GM12878 (cell line): Measurements from ENCODE around the gene TOE1. TPM values are rescaled to one million over a fixed set of nuclear protein-coding genes. Genes with fewer than 3 reads are reported as not detected.

Experiments used
- ATAC-seq: fragments of 200-7000 bp; cut with Tn5 transposase; 3 replicates; pipeline ENCODE4 v1.9.1; 2020; ENCODE audit warnings: mild to moderate bottlenecking, moderate library complexity
- BruUV-seq: library from RNA; stranded (reverse); fragments of 400-500 nt; replicated peaks from 2 replicates; lab custom pipeline; 2021; lab: Mats Ljungman, UMichigan
- CTCF ChIA-PET: fragments of 300-600 bp; sonication (Branson Sonifier 250); formaldehyde crosslinking; extraction: SDS; loops from one replicate; lab custom pipeline; 2021; ENCODE audit warnings: inconsistent platforms; lab: Yijun Ruan, JAX
- POLR2A ChIA-PET: fragments of 350-600 bp; formaldehyde crosslinking; extraction: SDS; loops from one replicate; lab custom pipeline; 2021; ENCODE audit warnings: inconsistent platforms; lab: Charles Lee
- RAD21 ChIA-PET: fragments of 300-600 bp; sonication (Branson Sonifier 250); formaldehyde crosslinking; loops from one replicate; lab custom pipeline; 2023; ENCODE audit warnings: antibody characterized with exemption; ENCODE audit not compliant: unreplicated experiment; lab: Charles Lee
- SMC1A ChIA-PET: fragments of 300-600 bp; sonication (Branson Sonifier 250); formaldehyde crosslinking; loops from one replicate; lab custom pipeline; 2023; ENCODE audit not compliant: unreplicated experiment, uncharacterized antibody; lab: Charles Lee
- DNase-seq: peaks from one replicate; pipeline ENCODE4 v3.0.0-alpha.2; 2011; ENCODE audit warnings: low read depth, low spot score
- FAIRE-seq: peaks from 3 replicates; lab custom pipeline; 2011; peaks lifted over from hg19 to GRCh38; lab: Jason Lieb, UNC
- H2AFZ ChIP-seq: 2 replicates; pipeline ENCODE4 v1.6.0; 2011; ENCODE audit warnings: low read depth, low read length, control low read depth; ENCODE audit not compliant: control insufficient read depth
- H3K27ac ChIP-seq: 2 replicates; pipeline ENCODE4 v1.5.1; 2011; ENCODE audit warnings: control low read depth; ENCODE audit not compliant: control insufficient read depth, insufficient read depth
- H3K27me3 ChIP-seq, 2 experiments: replicated peaks in 1 of 2; 2 replicates each; pipeline versions ENCODE4 v1.6.0 to v1.6.1; 2011; ENCODE audit warnings: low read length in 1 of 2; ENCODE audit not compliant: control insufficient read depth in 2 of 2, insufficient read depth in 2 of 2
- H3K36me3 ChIP-seq, 2 experiments: 2 replicates each; pipeline ENCODE4 v1.5.1; 2011; ENCODE audit warnings: low read length in 1 of 2; ENCODE audit not compliant: control insufficient read depth in 2 of 2, insufficient read depth in 2 of 2
- H3K4me1 ChIP-seq: 2 replicates; pipeline ENCODE4 v1.6.1; 2011; ENCODE audit warnings: mild to moderate bottlenecking, low read length, moderate library complexity, mixed read lengths; ENCODE audit not compliant: control insufficient read depth, insufficient read depth
- H3K4me2 ChIP-seq: 2 replicates; pipeline ENCODE4 v1.6.0; 2011; ENCODE audit warnings: control low read depth; ENCODE audit not compliant: control insufficient read depth, insufficient read depth
- H3K4me3 ChIP-seq: fragments of 200-600 bp; sonication (generic); 2 replicates; pipeline ENCODE4 v1.5.1; 2016
- H3K79me2 ChIP-seq: 2 replicates; pipeline ENCODE4 v1.6.0; 2011; ENCODE audit warnings: low read length; ENCODE audit not compliant: control insufficient read depth, insufficient read depth
- H3K9ac ChIP-seq: 2 replicates; pipeline ENCODE4 v1.8.0; 2011; ENCODE audit warnings: low read length, control low read depth, mixed read lengths; ENCODE audit not compliant: control insufficient read depth, insufficient read depth
- H3K9me3 ChIP-seq: replicated peaks from 3 replicates; pipeline ENCODE4 v1.5.1; 2011; ENCODE audit warnings: mild to moderate bottlenecking, low read length; ENCODE audit not compliant: control insufficient read depth, insufficient read depth
- H4K20me1 ChIP-seq: 2 replicates; pipeline ENCODE4 v1.6.0; 2011; ENCODE audit not compliant: control insufficient read depth, insufficient read depth
- BRCA1 ChIP-seq: IDR thresholded peaks from 2 replicates; pipeline ENCODE4 v1.6.1; 2011; ENCODE audit warnings: low read depth, low read length, improper control_type of control experiment
- CHD1 ChIP-seq: IDR thresholded peaks from 2 replicates; pipeline ENCODE4 v1.6.1; 2012; ENCODE audit warnings: low read depth, low read length, improper control_type of control experiment
- CHD2 ChIP-seq: IDR thresholded peaks from 2 replicates; pipeline ENCODE4 v1.6.1; 2011; ENCODE audit warnings: low read depth, low read length, improper control_type of control experiment, borderline replicate concordance
- CUX1 ChIP-seq: IDR thresholded peaks from 2 replicates; pipeline ENCODE4 v1.6.1; 2012; ENCODE audit warnings: improper control_type of control experiment, low read depth, low read length; ENCODE audit not compliant: insufficient replicate concordance
- DPF2 ChIP-seq: fragments of 450-650 bp; IDR thresholded peaks from 2 replicates; pipeline ENCODE4 v1.6.1; 2017; ENCODE audit warnings: mild to moderate bottlenecking
- FOS ChIP-seq: IDR thresholded peaks from 3 replicates; pipeline ENCODE4 v1.6.1; 2011; ENCODE audit warnings: borderline replicate concordance; ENCODE audit not compliant: insufficient read length; ENCODE audit errors: extremely low read depth
- IKZF1 ChIP-seq: fragments of 450-650 bp; conservative IDR thresholded peaks from 2 replicates; pipeline ENCODE4 v1.6.1; 2017; ENCODE audit warnings: antibody characterized with exemption, mild to moderate bottlenecking
- KAT2A ChIP-seq: conservative IDR thresholded peaks from 2 replicates; pipeline ENCODE4 v1.6.1; 2011; ENCODE audit warnings: low read depth, low read length; ENCODE audit not compliant: control insufficient read depth
- KDM1A ChIP-seq: fragments of 200-600 bp; sonication (generic); IDR thresholded peaks from 2 replicates; pipeline ENCODE4 v1.6.1; 2016; ENCODE audit warnings: borderline replicate concordance
- NFYB ChIP-seq: IDR thresholded peaks from 2 replicates; pipeline ENCODE4 v1.6.1; 2011; ENCODE audit warnings: low read depth, mild to moderate bottlenecking, low read length, improper control_type of control experiment, moderate library complexity; ENCODE audit not compliant: insufficient read depth
- PKNOX1 ChIP-seq: fragments of 450-650 bp; IDR thresholded peaks from 2 replicates; pipeline ENCODE4 v1.6.1; 2016; ENCODE audit warnings: mild to moderate bottlenecking
- TBL1XR1 ChIP-seq: IDR thresholded peaks from 2 replicates; pipeline ENCODE4 v1.6.1; 2012; ENCODE audit warnings: low read depth, low read length, improper control_type of control experiment
- WGBS: methylation state at CpG from one replicate; pipeline ENCODE4 v1.1.6; 2016; ENCODE audit warnings: low lambda C conversion rate; ENCODE audit not compliant: insufficient replicate concordance, insufficient coverage; ENCODE audit errors: missing lambda C conversion rate; 5-methylcytosine and 5-hydroxymethylcytosine counted together
- in situ Hi-C: fragments of 300-500 bp; cut with MboI; formaldehyde crosslinking; loops from 9 replicates; pipeline ENCODE4 v1.14.3; 2018; ENCODE audit warnings: mixed read lengths
- intact Hi-C: fragments of 100-400 bp; cut with micrococcal nuclease; formaldehyde crosslinking; loops from one replicate; pipeline ENCODE4 v1.14.2; 2022; ENCODE audit not compliant: unreplicated experiment
- polyA plus RNA-seq, 11 experiments: library from polyadenylated mRNA; depleted of rRNA in 4 of 11; unstranded in 6 of 11; stranded (reverse) in 5 of 11; fragments of >200 nt; fragmentation: Nextera tagmentation in 4 of 11; fragmentation: Illumina TruSeq in 1 of 11; extraction: Ambion mirVana in 4 of 11; extraction: Trizol in 1 of 11; gene quantifications; 1 replicate in 1 of 11; 2 replicates in 10 of 11; pipeline versions ENCODE4 v1.2.1 to v1.2.3, GENCODE V29; 2011 to 2016; ENCODE audit warnings: inconsistent platforms in 2 of 11, missing spikeins in 2 of 11, low read depth in 1 of 11
- total RNA-seq, 4 experiments: library from RNA; depleted of rRNA in 3 of 4; stranded (reverse); fragments of >200 nt in 3 of 4; fragmentation: Illumina TruSeq in 1 of 4; extraction: Trizol in 1 of 4; gene quantifications; 2 replicates each; pipeline versions ENCODE4 v1.2.1 to v1.2.3, GENCODE V29; 2013 to 2021

TOE1 gene
- total and polyA plus RNA-seq, 10 of the 15 experiments (the other 5 are each of a cell fraction or from before 2014, with no cell fraction given), result 22.7 to 38.0 (median 33.3) TPM

- no peaks in the 10 kb centered on the region for H3K9me3 ChIP-seq
- peaks cover 19 to 27% of the 10 kb centered on the region in 2 experiments for H3K36me3 ChIP-seq
- no peak for FAIRE-seq
These were observed 5.0 kb downstream of the TOE1 start for GRCh38 chr1:45345014-45345413.

More at GRCh38 chr1:45345014-45345413, 5.0 kb downstream of the TOE1 start:
- in situ Hi-C loops (no loop called here), intact Hi-C loops (no loop called here)
- H3K4me2 ChIP-seq, result no peak overlapping the region
- no peaks in the 10 kb centered on the region for H3K27me3 ChIP-seq
- H4K20me1 ChIP-seq, result no peaks in the 10 kb centered on the region
- 98% methylated on average over 13 of the region's 13 CpGs for WGBS
- peaks cover 11% of the 10 kb centered on the region for H3K4me1 ChIP-seq
- ChIA-PET RAD21 (interaction anchor here (1.4 kb wide), 1 partner anchor 15 kb away, joined by 5 read pairs; no protein-coding TSS in a partner anchor), CTCF (interaction anchor here (1.6 to 6.6 kb wide), 3 partner anchors 40 to 148 kb away, joined by 3 to 94 read pairs (median 25); partner anchors contain the start of gene TESK2), SMC1A (interaction anchor here (1.6 to 7.9 kb wide), 2 partner anchors 18 to 155 kb away, joined by 3 to 49 read pairs; partner anchors contain the start of genes CCDC163, HPDL and MMACHC), POLR2A (interaction anchor here (0.9 kb wide), 1 partner anchor 25 kb away, joined by 3 read pairs; no protein-coding TSS in a partner anchor)
- BruUV-seq, result no TSS peak
- peaks cover 25% of the 10 kb centered on the region for H3K79me2 ChIP-seq
- no peak for TF ChIP-seq KDM1A
- no peak for TF ChIP-seq FOS
- TF ChIP-seq CUX1, result no peak
- TF ChIP-seq IKZF1, result no peak
- TF ChIP-seq PKNOX1, result no peak
- TF ChIP-seq CHD1, result no peak
- no peak for TF ChIP-seq TBL1XR1
- TF ChIP-seq BRCA1, result no peak
- no peak for TF ChIP-seq CHD2
- no peak for TF ChIP-seq NFYB
- TF ChIP-seq KAT2A, result no peak
- TF ChIP-seq DPF2, result no peak
- H3K9ac ChIP-seq, result no peak overlapping the region
- H3K4me3 ChIP-seq, result no peak overlapping the region
- H2AFZ ChIP-seq, result no peak overlapping the region
- no peak for ATAC-seq
- no peak overlapping the region for H3K27ac ChIP-seq
- no peak for DNase-seq
